ENCODE results near the gene HAUS6.
"Not testable (repeated sequence)": the region's sequence is repeated elsewhere in the genome, so short reads cannot be mapped to it uniquely, and the experiment has no call there.

HAUS6 gene

GRCh38 chr9:19036611-19037010, 66.1 kb downstream of the HAUS6 start:
- DNase-seq (ENCODE audit: low read depth) = no peak

- DNase-seq (ENCODE audit: low read depth) = no peak
These were observed 69.7 kb downstream of the HAUS6 start, which contains the start of gene SAXO1 for GRCh38 chr9:19033015-19033414. Gene SAXO1 (minus strand): TSS chr9:19033209. CDS start chr9:19032908, 301 bp downstream.

GRCh38 chr9:19032406-19032805, 70.3 kb downstream of the HAUS6 start:
- DNase-seq (ENCODE audit: low read depth) = no peak

- DNase-seq (ENCODE audit: low read depth) = no peak
These were observed 71.8 kb downstream of the HAUS6 start for GRCh38 chr9:19030899-19031298.

GRCh38 chr9:19028835-19029451, 73.8 kb downstream of the HAUS6 start:
- no peak for DNase-seq (ENCODE audit: low read depth)

DNA sequence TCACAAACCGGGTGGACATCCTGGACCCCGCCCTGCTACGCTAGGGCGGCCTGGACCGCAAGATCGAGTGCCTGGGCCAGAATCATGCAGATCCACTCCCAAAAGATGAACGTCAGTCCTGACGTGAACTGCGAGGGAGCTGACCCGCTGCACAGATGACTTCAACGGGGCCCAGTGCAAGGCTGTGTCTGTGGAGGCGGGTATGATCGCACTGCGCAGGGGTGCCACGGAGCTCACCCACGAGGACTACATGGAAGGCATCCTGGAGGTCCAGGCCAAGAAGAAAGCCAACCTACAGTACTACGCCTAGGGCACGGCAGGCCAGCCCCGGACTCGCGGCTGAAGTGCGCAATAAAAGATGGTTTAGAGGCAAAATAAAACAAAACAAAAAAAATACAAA, 74.9 kb downstream of the HAUS6 start:
- DNase-seq (ENCODE audit: low read depth) = no peak

- no peak for DNase-seq (ENCODE audit: low read depth)
These were observed 76.3 kb downstream of the HAUS6 start for GRCh38 chr9:19026375-19026774.

DNA sequence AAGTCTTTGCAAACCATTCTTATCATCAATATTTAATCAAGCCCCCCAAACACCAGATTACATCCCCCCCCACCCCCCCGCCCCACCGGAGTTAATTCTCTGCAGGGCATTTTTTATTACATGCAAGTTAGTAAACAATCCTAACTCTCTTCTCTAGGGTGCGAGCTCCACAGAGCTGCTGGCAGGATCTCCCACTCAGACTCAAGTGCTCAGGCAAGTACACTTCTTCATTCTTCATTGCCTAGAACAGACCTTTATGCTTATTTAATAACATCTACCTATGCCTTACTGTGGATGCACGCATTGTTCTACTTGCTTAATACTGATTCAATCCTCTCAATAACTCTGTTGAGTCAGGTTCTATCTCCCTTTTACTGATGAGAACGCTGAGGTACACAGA, 79.6 kb downstream of the HAUS6 start:
- no peak for DNase-seq (ENCODE audit: low read depth)

GRCh38 chr9:19022206-19022605, 80.5 kb downstream of the HAUS6 start:
- no peak for DNase-seq (ENCODE audit: low read depth)

GRCh38 chr9:19021649-19022048, 81.1 kb downstream of the HAUS6 start:
- not testable (repeated sequence) for DNase-seq (ENCODE audit: low read depth)

DNA sequence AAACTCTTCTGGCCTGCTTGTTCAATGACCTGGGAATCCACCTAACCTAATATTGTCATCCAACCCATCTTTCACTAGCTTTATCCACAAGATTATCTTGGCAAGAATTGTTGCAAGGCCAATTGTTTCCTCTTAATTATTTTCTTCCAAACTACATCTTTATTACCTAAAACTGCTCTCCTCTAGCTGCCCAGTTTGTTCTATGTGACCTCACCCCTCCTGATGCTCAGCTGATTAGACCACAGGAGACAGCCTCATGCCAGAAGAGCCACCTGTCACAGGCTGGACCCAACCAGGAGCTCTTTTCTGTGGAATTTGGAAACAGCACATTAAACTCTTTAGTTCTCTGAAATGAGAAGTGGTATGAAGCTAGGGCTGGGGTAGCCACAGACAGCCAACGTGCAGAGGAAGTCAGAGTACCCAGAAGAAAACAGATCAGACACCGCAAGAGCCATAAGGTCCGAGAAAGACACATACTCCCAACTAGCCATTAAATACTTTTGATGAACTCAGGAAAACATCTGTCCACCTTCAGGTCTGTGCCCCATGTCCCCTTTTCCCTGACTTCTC, 81.7 kb downstream of the HAUS6 start:
- DNase-seq (ENCODE audit: low read depth) = no peak

DNA sequence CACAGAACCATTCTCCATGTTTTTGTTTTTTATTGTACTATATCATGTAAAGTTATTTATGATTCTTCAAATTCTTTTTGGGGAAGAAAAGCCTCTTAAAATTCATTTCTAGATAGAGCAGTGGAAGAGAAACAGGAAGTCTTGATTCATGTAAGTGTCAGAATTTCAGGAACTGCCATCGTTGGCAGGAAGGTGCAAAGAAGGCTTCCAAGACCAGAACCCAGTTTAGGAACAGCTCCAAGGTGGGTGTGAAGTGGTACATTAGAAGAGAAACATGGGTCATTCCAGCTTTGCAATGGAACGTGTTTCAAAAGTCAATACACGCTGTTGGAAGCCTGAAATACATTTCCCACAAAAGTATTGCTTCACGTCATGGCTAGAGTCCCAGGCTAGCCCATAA, 84.5 kb downstream of the HAUS6 start:
- no peak for DNase-seq (ENCODE audit: low read depth)

- DNase-seq (ENCODE audit: low read depth) = no peak
These were observed 93.2 kb downstream of the HAUS6 start for GRCh38 chr9:19009391-19009965.
